ENCODE data around the gene PREX1. TPM values are rescaled to one million over a fixed set of nuclear protein-coding genes. Genes with fewer than 3 reads are reported as not detected.

The PREX1 gene
- total RNA-seq, 1 donor: 14.1 TPM

DNA sequence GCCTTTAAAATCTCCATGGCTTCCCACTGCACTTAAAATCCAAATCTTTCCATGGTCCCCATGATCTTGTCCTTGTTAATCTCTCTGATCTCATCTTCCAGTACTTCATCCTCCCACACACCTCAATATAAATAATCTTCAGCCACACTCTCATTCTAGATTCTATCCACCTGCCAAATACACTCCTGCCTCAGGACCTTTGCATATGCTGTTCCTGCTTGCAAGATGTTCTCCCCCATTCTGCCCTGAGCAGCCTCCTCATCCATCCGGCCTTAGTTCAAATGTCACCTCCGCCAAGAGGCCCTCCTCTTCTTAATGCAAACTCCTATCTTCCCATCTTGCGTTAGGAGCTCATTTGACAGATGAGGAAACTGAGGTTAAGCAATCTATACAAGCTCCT is 77.4 kb downstream of the PREX1 start:
- no peaks in the 10 kb centered on the region for H3K4me1 ChIP-seq (ENCODE audit: insufficient read depth, low read length)
- TF ChIP-seq, protein P1, sequence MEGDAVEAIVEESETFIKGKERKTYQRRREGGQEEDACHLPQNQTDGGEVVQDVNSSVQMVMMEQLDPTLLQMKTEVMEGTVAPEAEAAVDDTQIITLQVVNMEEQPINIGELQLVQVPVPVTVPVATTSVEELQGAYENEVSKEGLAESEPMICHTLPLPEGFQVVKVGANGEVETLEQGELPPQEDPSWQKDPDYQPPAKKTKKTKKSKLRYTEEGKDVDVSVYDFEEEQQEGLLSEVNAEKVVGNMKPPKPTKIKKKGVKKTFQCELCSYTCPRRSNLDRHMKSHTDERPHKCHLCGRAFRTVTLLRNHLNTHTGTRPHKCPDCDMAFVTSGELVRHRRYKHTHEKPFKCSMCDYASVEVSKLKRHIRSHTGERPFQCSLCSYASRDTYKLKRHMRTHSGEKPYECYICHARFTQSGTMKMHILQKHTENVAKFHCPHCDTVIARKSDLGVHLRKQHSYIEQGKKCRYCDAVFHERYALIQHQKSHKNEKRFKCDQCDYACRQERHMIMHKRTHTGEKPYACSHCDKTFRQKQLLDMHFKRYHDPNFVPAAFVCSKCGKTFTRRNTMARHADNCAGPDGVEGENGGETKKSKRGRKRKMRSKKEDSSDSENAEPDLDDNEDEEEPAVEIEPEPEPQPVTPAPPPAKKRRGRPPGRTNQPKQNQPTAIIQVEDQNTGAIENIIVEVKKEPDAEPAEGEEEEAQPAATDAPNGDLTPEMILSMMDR (IDR thresholded peaks at IDR 0.05; ENCODE audit: extremely low read depth, low read depth, low read length): no peak
- H4K20me1 ChIP-seq (ENCODE audit: insufficient read depth, low read length): peaks cover 13% of the 10 kb centered on the region
- no peaks in the 10 kb centered on the region for H3K9me3 ChIP-seq (ENCODE audit: low read depth, low read length)
- H3K36me3 ChIP-seq (ENCODE audit: insufficient read depth, low read length): no peaks in the 10 kb centered on the region
- H3K79me2 ChIP-seq (ENCODE audit: insufficient read depth, low read length): no peaks in the 10 kb centered on the region
- H3K4me3 ChIP-seq (ENCODE audit: insufficient read depth, low read length): no peak overlapping the region
- no peaks in the 10 kb centered on the region for H3K27me3 ChIP-seq (ENCODE audit: insufficient read depth, low read length)
- H2AFZ ChIP-seq (ENCODE audit: low read length): no peak overlapping the region
- no peak overlapping the region for H3K27ac ChIP-seq (ENCODE audit: low read depth, low read length)
- no peak for DNase-seq (ENCODE audit: insufficient read length, low spot score, missing footprints)
- no peak overlapping the region for H3K4me2 ChIP-seq (ENCODE audit: insufficient read depth, low read length)

DNA sequence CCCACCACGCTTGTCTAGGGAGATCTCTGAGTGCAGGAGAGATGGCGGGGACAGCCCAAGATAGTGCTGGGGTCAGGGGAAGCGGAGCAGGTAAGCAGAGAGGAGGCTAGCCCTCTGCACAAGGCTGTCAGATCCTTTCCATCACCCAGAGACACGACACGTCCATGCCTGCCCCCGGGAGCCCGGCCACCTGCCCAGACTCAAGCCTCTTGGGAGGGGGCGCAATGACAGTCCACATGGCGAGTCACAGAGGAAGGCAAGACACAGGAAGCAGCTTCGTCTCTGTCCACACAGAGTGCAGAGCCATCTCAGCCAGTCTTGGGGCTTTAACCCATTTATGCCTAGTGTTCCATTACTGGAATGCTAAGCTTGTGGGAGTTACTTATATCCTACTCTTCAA is 78.4 kb downstream of the PREX1 start:
- Histone ChIP-seq H3K4me1 (ENCODE audit: insufficient read depth, low read length) (no peaks in the 10 kb centered on the region), H3K27me3 (ENCODE audit: insufficient read depth, low read length) (no peaks in the 10 kb centered on the region), H3K9me3 (ENCODE audit: low read depth, low read length) (no peaks in the 10 kb centered on the region), H3K4me2 (ENCODE audit: insufficient read depth, low read length) (no peak overlapping the region), H4K20me1 (ENCODE audit: insufficient read depth, low read length) (peaks cover 13% of the 10 kb centered on the region), H3K4me3 (ENCODE audit: insufficient read depth, low read length) (no peak overlapping the region), H2AFZ (ENCODE audit: low read length) (no peak overlapping the region), H3K27ac (ENCODE audit: low read depth, low read length) (no peak overlapping the region), H3K79me2 (ENCODE audit: insufficient read depth, low read length) (no peaks in the 10 kb centered on the region), H3K36me3 (ENCODE audit: insufficient read depth, low read length) (no peaks in the 10 kb centered on the region)
- peak; percentile 59 for DNase-seq (ENCODE audit: insufficient read length, low spot score, missing footprints)
- TF ChIP-seq, protein P1 (IDR thresholded peaks at IDR 0.05; ENCODE audit: extremely low read depth, low read depth, low read length): no peak

DNA sequence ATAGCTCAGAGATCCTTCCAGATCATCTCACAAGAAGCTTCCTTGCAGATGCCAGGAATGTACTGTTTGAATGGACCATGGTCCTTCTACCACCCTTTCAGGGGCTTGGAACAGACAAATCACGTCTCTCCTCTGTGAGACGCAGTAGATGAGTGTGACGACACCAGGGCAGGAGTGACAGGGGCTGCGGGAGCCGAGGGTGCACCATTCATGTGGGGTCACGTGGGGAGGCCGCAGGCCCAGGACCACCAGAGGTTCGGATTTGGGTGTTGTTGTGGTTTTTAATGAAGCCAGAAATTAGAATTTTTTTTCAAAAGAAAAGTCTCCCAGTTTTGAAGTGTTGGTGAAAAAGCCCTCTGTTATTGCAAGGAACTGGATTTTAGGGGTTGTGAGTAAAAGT is 79.2 kb downstream of the PREX1 start:
- no peaks in the 10 kb centered on the region for H3K4me1 ChIP-seq (ENCODE audit: insufficient read depth, low read length)
- H3K79me2 ChIP-seq (ENCODE audit: insufficient read depth, low read length): no peaks in the 10 kb centered on the region
- H3K4me2 ChIP-seq (ENCODE audit: insufficient read depth, low read length): no peak overlapping the region
- no peaks in the 10 kb centered on the region for H3K36me3 ChIP-seq (ENCODE audit: insufficient read depth, low read length)
- H2AFZ ChIP-seq (ENCODE audit: low read length): no peak overlapping the region
- DNase-seq (ENCODE audit: insufficient read length, low spot score, missing footprints): no peak
- no peak overlapping the region for H3K27ac ChIP-seq (ENCODE audit: low read depth, low read length)
- no peak overlapping the region for H3K4me3 ChIP-seq (ENCODE audit: insufficient read depth, low read length)
- H3K9me3 ChIP-seq (ENCODE audit: low read depth, low read length): no peaks in the 10 kb centered on the region
- TF ChIP-seq, protein P1 (IDR thresholded peaks at IDR 0.05; ENCODE audit: extremely low read depth, low read depth, low read length): no peak
- no peaks in the 10 kb centered on the region for H3K27me3 ChIP-seq (ENCODE audit: insufficient read depth, low read length)
- peaks cover 11% of the 10 kb centered on the region for H4K20me1 ChIP-seq (ENCODE audit: insufficient read depth, low read length)

DNA sequence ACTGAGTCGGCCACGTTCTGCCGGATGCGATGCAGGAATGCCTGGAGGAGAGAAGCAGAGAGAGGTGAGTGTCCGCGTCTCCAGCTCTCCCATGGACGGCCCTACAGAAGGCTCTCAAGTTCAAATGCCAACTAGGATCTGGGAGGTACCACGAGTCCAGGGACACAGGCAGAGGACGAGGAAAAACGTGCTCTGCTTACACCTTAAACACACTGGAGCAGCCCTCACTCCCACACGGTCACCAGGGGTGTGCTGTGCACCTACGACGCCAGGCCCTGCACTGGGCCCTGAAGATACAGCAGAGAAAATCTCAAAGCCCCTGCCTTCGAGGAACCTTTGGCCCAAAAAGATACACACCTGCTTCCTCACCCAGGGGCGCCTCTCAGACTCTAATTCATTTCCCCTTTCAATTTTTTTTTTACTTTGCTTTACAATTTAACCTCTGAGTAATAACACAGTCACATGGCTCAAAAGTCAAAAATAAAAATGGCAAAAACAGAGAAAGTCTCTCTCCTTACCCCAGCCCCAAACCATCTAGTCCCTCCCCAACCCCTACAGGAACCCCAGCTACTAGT is 79.9 kb downstream of the PREX1 start:
- TF ChIP-seq, protein P1 (IDR thresholded peaks at IDR 0.05; ENCODE audit: extremely low read depth, low read depth, low read length): no peak
- Histone ChIP-seq H3K9me3 (ENCODE audit: low read depth, low read length) (no peaks in the 10 kb centered on the region), H3K79me2 (ENCODE audit: insufficient read depth, low read length) (no peaks in the 10 kb centered on the region), H3K4me3 (ENCODE audit: insufficient read depth, low read length) (no peak overlapping the region), H3K4me1 (ENCODE audit: insufficient read depth, low read length) (no peaks in the 10 kb centered on the region), H4K20me1 (ENCODE audit: insufficient read depth, low read length) (peaks cover 11% of the 10 kb centered on the region), H3K27me3 (ENCODE audit: insufficient read depth, low read length) (no peaks in the 10 kb centered on the region), H3K4me2 (ENCODE audit: insufficient read depth, low read length) (no peak overlapping the region), H2AFZ (ENCODE audit: low read length) (no peak overlapping the region), H3K27ac (ENCODE audit: low read depth, low read length) (no peak overlapping the region), H3K36me3 (ENCODE audit: insufficient read depth, low read length) (no peaks in the 10 kb centered on the region)
- peak; percentile 77 for DNase-seq (ENCODE audit: insufficient read length, low spot score, missing footprints)

All from osteoblast (primary cell).